Measurements from ENCODE around the gene TBXAS1. TPM values are rescaled to one million over a fixed set of nuclear protein-coding genes. Genes with fewer than 3 reads are reported as not detected.

The TBXAS1 gene
- total RNA-seq, 3 donors from 2014 or later (not counting 1 experiment from before 2014, with no cell fraction given), result 72.7 to 110 (median 88.7) TPM

GRCh38 chr7:140010194-140010895, 181.3 kb downstream of the TBXAS1 start:
- Histone ChIP-seq H3K27me3 (ENCODE audit: control insufficient read depth, insufficient read depth, low read length) (no peaks in the 10 kb centered on the region), H3K9me3 (ENCODE audit: control insufficient read depth, insufficient read depth, low read length) (no peaks in the 10 kb centered on the region), H3K4me1 (ENCODE audit: control insufficient read depth, insufficient read depth, low read length) (no peaks in the 10 kb centered on the region), H3K36me3 (ENCODE audit: control insufficient read depth, insufficient read depth, low read length) (no peaks in the 10 kb centered on the region), H3K4me3 (ENCODE audit: low read length) (no peak overlapping the region), H3K27ac (ENCODE audit: low read length) (no peak overlapping the region)
- H3K27ac Mint-ChIP-seq, result no peak overlapping the region
- DNase-seq, result no peak
- peaks cover 7% of the 10 kb centered on the region for H3K36me3 Mint-ChIP-seq
- no peaks in the 10 kb centered on the region for H3K4me1 Mint-ChIP-seq
- ATAC-seq, result no peak
- intact Hi-C loops (cut with micrococcal nuclease), result no loop called here
- no peaks in the 10 kb centered on the region for H3K27me3 Mint-ChIP-seq (ENCODE audit: low read depth in 2 of 2)
- 96% methylated on average over 9 of the region's 9 CpGs for WGBS (ENCODE audit: insufficient coverage)
- TF ChIP-seq, protein P1, sequence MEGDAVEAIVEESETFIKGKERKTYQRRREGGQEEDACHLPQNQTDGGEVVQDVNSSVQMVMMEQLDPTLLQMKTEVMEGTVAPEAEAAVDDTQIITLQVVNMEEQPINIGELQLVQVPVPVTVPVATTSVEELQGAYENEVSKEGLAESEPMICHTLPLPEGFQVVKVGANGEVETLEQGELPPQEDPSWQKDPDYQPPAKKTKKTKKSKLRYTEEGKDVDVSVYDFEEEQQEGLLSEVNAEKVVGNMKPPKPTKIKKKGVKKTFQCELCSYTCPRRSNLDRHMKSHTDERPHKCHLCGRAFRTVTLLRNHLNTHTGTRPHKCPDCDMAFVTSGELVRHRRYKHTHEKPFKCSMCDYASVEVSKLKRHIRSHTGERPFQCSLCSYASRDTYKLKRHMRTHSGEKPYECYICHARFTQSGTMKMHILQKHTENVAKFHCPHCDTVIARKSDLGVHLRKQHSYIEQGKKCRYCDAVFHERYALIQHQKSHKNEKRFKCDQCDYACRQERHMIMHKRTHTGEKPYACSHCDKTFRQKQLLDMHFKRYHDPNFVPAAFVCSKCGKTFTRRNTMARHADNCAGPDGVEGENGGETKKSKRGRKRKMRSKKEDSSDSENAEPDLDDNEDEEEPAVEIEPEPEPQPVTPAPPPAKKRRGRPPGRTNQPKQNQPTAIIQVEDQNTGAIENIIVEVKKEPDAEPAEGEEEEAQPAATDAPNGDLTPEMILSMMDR (IDR thresholded peaks at IDR 0.05), result no peak
- H3K9me3 Mint-ChIP-seq, result no peaks in the 10 kb centered on the region
- H3K4me3 Mint-ChIP-seq, result no peak overlapping the region

- Histone ChIP-seq H3K4me1 (ENCODE audit: control insufficient read depth, insufficient read depth, low read length) (no peaks in the 10 kb centered on the region), H3K4me3 (ENCODE audit: low read length) (no peak overlapping the region), H3K27ac (ENCODE audit: low read length) (no peak overlapping the region), H3K9me3 (ENCODE audit: control insufficient read depth, insufficient read depth, low read length) (no peaks in the 10 kb centered on the region), H3K27me3 (ENCODE audit: control insufficient read depth, insufficient read depth, low read length) (no peaks in the 10 kb centered on the region), H3K36me3 (ENCODE audit: control insufficient read depth, insufficient read depth, low read length) (peaks cover 3% of the 10 kb centered on the region)
- no peaks in the 10 kb centered on the region for H3K4me1 Mint-ChIP-seq
- TF ChIP-seq, protein P1 (IDR thresholded peaks at IDR 0.05), result no peak
- no peak overlapping the region for H3K4me3 Mint-ChIP-seq
- ATAC-seq (no peak), DNase-seq (no peak)
- H3K9me3 Mint-ChIP-seq, result no peaks in the 10 kb centered on the region
- H3K27ac Mint-ChIP-seq, result no peak overlapping the region
- intact Hi-C loops (cut with micrococcal nuclease), result no loop called here
- no peaks in the 10 kb centered on the region for H3K27me3 Mint-ChIP-seq (ENCODE audit: low read depth in 2 of 2)
- WGBS (ENCODE audit: insufficient coverage), result 96% methylated on average over 4 of the region's 4 CpGs
- peaks cover 7% of the 10 kb centered on the region for H3K36me3 Mint-ChIP-seq
Measured at GRCh38 chr7:140013676-140014075, 184.6 kb downstream of the TBXAS1 start.

- H3K27ac ChIP-seq (ENCODE audit: low read length), result no peak overlapping the region
- no peaks in the 10 kb centered on the region for H3K27me3 ChIP-seq (ENCODE audit: control insufficient read depth, insufficient read depth, low read length)
- Mint-ChIP-seq H3K27ac (no peak overlapping the region), H3K36me3 (peaks cover 7% of the 10 kb centered on the region), H3K27me3 (ENCODE audit: low read depth in 2 of 2) (no peaks in the 10 kb centered on the region), H3K4me3 (no peak overlapping the region), H3K9me3 (no peaks in the 10 kb centered on the region), H3K4me1 (no peaks in the 10 kb centered on the region)
- DNase-seq (no peak), ATAC-seq (no peak)
- peaks cover 3% of the 10 kb centered on the region for H3K36me3 ChIP-seq (ENCODE audit: control insufficient read depth, insufficient read depth, low read length)
- H3K4me3 ChIP-seq (ENCODE audit: low read length), result no peak overlapping the region
- H3K9me3 ChIP-seq (ENCODE audit: control insufficient read depth, insufficient read depth, low read length), result no peaks in the 10 kb centered on the region
- TF ChIP-seq, protein P1 (IDR thresholded peaks at IDR 0.05), result no peak
- no peaks in the 10 kb centered on the region for H3K4me1 ChIP-seq (ENCODE audit: control insufficient read depth, insufficient read depth, low read length)
- intact Hi-C loops (cut with micrococcal nuclease), result no loop called here
- WGBS (ENCODE audit: insufficient coverage), result 94% methylated on average over 10 of the region's 10 CpGs
Measured at GRCh38 chr7:140014123-140014522, 185.1 kb downstream of the TBXAS1 start.

DNA sequence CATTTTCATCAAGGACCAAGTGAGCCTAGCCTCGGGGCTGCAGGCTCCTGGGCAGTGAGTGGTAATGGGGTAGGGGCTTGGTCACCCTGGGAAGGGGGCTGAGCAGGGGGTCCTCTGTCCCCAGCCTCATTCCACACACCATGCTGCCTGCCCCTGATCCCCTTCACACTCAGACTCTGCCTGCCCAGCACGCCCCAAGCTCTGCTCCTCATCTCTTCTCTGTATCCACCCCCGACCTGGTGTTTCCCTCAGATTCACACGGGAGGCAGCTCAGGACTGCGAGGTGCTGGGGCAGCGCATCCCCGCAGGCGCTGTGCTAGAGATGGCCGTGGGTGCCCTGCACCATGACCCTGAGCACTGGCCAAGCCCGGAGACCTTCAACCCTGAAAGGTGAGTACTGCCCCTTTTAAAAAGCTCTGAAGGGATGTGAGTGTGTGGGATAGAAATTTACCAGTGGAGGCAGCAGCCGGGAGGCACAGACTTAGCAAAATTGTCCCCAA, 186.5 kb downstream of the TBXAS1 start:
- intact Hi-C loops (cut with micrococcal nuclease), result no loop called here
- Mint-ChIP-seq H3K9me3 (no peaks in the 10 kb centered on the region), H3K4me1 (no peaks in the 10 kb centered on the region), H3K4me3 (no peak overlapping the region), H3K27me3 (ENCODE audit: low read depth in 2 of 2) (no peaks in the 10 kb centered on the region), H3K27ac (no peak overlapping the region), H3K36me3 (peaks cover 7% of the 10 kb centered on the region)
- TF ChIP-seq, protein P1 (IDR thresholded peaks at IDR 0.05), result no peak
- no peak for ATAC-seq
- Histone ChIP-seq H3K36me3 (ENCODE audit: control insufficient read depth, insufficient read depth, low read length) (peaks cover 3% of the 10 kb centered on the region), H3K27ac (ENCODE audit: low read length) (no peak overlapping the region), H3K4me1 (ENCODE audit: control insufficient read depth, insufficient read depth, low read length) (no peaks in the 10 kb centered on the region), H3K4me3 (ENCODE audit: low read length) (no peak overlapping the region), H3K27me3 (ENCODE audit: control insufficient read depth, insufficient read depth, low read length) (no peaks in the 10 kb centered on the region), H3K9me3 (ENCODE audit: control insufficient read depth, insufficient read depth, low read length) (no peaks in the 10 kb centered on the region)
- WGBS (ENCODE audit: insufficient coverage), result 96% methylated on average over 11 of the region's 11 CpGs
- no peak for DNase-seq

All from natural killer cell (primary cell).